ENCODE data around the gene PNPLA1. TPM values are rescaled to one million over a fixed set of nuclear protein-coding genes. Genes with fewer than 3 reads are reported as not detected.

The PNPLA1 gene
- total RNA-seq, 1 donor = under 0.01 TPM

- TF ChIP-seq CTCF (IDR thresholded peaks at IDR 0.05; ENCODE audit: extremely low read depth, low read depth, low read length) = no peak
- H3K27ac ChIP-seq (ENCODE audit: low read depth, low read length) = no peak overlapping the region
- H3K27me3 ChIP-seq (ENCODE audit: insufficient read depth, low read length) = peaks cover 10% of the 10 kb centered on the region
- no peak for DNase-seq (ENCODE audit: insufficient read length, low spot score, missing footprints)
- no peak overlapping the region for H3K4me2 ChIP-seq (ENCODE audit: insufficient read depth, low read length)
- peaks cover 4% of the 10 kb centered on the region for H3K4me1 ChIP-seq (ENCODE audit: insufficient read depth, low read length)
- H3K36me3 ChIP-seq (ENCODE audit: insufficient read depth, low read length) = no peaks in the 10 kb centered on the region
- no peaks in the 10 kb centered on the region for H3K9me3 ChIP-seq (ENCODE audit: low read depth, low read length)
- no peak overlapping the region for H3K4me3 ChIP-seq (ENCODE audit: insufficient read depth, low read length)
- H2AFZ ChIP-seq (ENCODE audit: low read length) = no peak overlapping the region
- H3K79me2 ChIP-seq (ENCODE audit: insufficient read depth, low read length) = no peaks in the 10 kb centered on the region
- H4K20me1 ChIP-seq (ENCODE audit: insufficient read depth, low read length) = no peaks in the 10 kb centered on the region
Observed at GRCh38 chr6:36242626-36243025, 27.2 kb upstream of the PNPLA1 start.

GRCh38 chr6:36243562-36244212 lies 26.2 kb upstream of the PNPLA1 start:
- no peak overlapping the region for H3K27ac ChIP-seq (ENCODE audit: low read depth, low read length)
- no peaks in the 10 kb centered on the region for H3K9me3 ChIP-seq (ENCODE audit: low read depth, low read length)
- no peaks in the 10 kb centered on the region for H3K36me3 ChIP-seq (ENCODE audit: insufficient read depth, low read length)
- no peak for DNase-seq (ENCODE audit: insufficient read length, low spot score, missing footprints)
- no peak for TF ChIP-seq CTCF (IDR thresholded peaks at IDR 0.05; ENCODE audit: extremely low read depth, low read depth, low read length)
- no peaks in the 10 kb centered on the region for H3K79me2 ChIP-seq (ENCODE audit: insufficient read depth, low read length)
- peaks cover 10% of the 10 kb centered on the region for H3K27me3 ChIP-seq (ENCODE audit: insufficient read depth, low read length)
- no peak overlapping the region for H2AFZ ChIP-seq (ENCODE audit: low read length)
- H4K20me1 ChIP-seq (ENCODE audit: insufficient read depth, low read length) = no peaks in the 10 kb centered on the region
- no peak overlapping the region for H3K4me3 ChIP-seq (ENCODE audit: insufficient read depth, low read length)
- H3K4me1 ChIP-seq (ENCODE audit: insufficient read depth, low read length) = peaks cover 11% of the 10 kb centered on the region
- H3K4me2 ChIP-seq (ENCODE audit: insufficient read depth, low read length) = no peak overlapping the region

GRCh38 chr6:36244641-36245280 lies 25.1 kb upstream of the PNPLA1 start:
- Histone ChIP-seq H2AFZ (ENCODE audit: low read length) (no peak overlapping the region), H3K4me2 (ENCODE audit: insufficient read depth, low read length) (no peak overlapping the region), H3K4me3 (ENCODE audit: insufficient read depth, low read length) (no peak overlapping the region), H3K27me3 (ENCODE audit: insufficient read depth, low read length) (peaks cover 10% of the 10 kb centered on the region), H3K79me2 (ENCODE audit: insufficient read depth, low read length) (no peaks in the 10 kb centered on the region), H3K27ac (ENCODE audit: low read depth, low read length) (no peak overlapping the region), H3K36me3 (ENCODE audit: insufficient read depth, low read length) (no peaks in the 10 kb centered on the region), H3K4me1 (ENCODE audit: insufficient read depth, low read length) (peaks cover 15% of the 10 kb centered on the region), H4K20me1 (ENCODE audit: insufficient read depth, low read length) (no peaks in the 10 kb centered on the region), H3K9me3 (ENCODE audit: low read depth, low read length) (no peaks in the 10 kb centered on the region)
- no peak for DNase-seq (ENCODE audit: insufficient read length, low spot score, missing footprints)
- TF ChIP-seq CTCF (IDR thresholded peaks at IDR 0.05; ENCODE audit: extremely low read depth, low read depth, low read length) = no peak

GRCh38 chr6:36245572-36246061 lies 24.2 kb upstream of the PNPLA1 start:
- no peak overlapping the region for H3K4me2 ChIP-seq (ENCODE audit: insufficient read depth, low read length)

More at GRCh38 chr6:36245572-36246061, 24.2 kb upstream of the PNPLA1 start:
- no peaks in the 10 kb centered on the region for H3K79me2 ChIP-seq (ENCODE audit: insufficient read depth, low read length)
- H3K27me3 ChIP-seq (ENCODE audit: insufficient read depth, low read length) = peaks cover 10% of the 10 kb centered on the region
- no peak overlapping the region for H3K27ac ChIP-seq (ENCODE audit: low read depth, low read length)
- H4K20me1 ChIP-seq (ENCODE audit: insufficient read depth, low read length) = no peaks in the 10 kb centered on the region
- H3K4me1 ChIP-seq (ENCODE audit: insufficient read depth, low read length) = peaks cover 15% of the 10 kb centered on the region
- H3K9me3 ChIP-seq (ENCODE audit: low read depth, low read length) = no peaks in the 10 kb centered on the region
- H3K4me3 ChIP-seq (ENCODE audit: insufficient read depth, low read length) = no peak overlapping the region
- no peak for DNase-seq (ENCODE audit: insufficient read length, low spot score, missing footprints)
- no peak overlapping the region for H2AFZ ChIP-seq (ENCODE audit: low read length)
- H3K36me3 ChIP-seq (ENCODE audit: insufficient read depth, low read length) = no peaks in the 10 kb centered on the region
- TF ChIP-seq CTCF (IDR thresholded peaks at IDR 0.05; ENCODE audit: extremely low read depth, low read depth, low read length) = no peak
